SK-N-SH (cell line): ENCODE results near the gene CAPZA2.

ENCODE experiments used
- CHD2 ChIP-seq: fragments of 150-350 bp; IDR thresholded peaks from 2 replicates; pipeline ENCODE4 v1.6.1; 2018; ENCODE audit warnings: low read length; ENCODE audit not compliant: partially characterized antibody
- EZH2phosphoT487 ChIP-seq: fragments of 200-600 bp; sonication (generic); IDR thresholded peaks from 2 replicates; pipeline ENCODE4 v1.6.1; 2017; ENCODE audit warnings: low read depth, mixed run types, mild to moderate bottlenecking, antibody characterized with exemption, moderate library complexity, borderline replicate concordance
- FOXM1 ChIP-seq: IDR thresholded peaks from 2 replicates; pipeline ENCODE4 v1.4.0; 2012; ENCODE audit warnings: low read depth, mild to moderate bottlenecking
- TCF12 ChIP-seq: IDR thresholded peaks from 2 replicates; pipeline ENCODE4 v1.4.0; 2012
- TF ChIP-seq, protein P1 (sequence below): fragments of 200-600 bp; sonication (generic); IDR thresholded peaks from 2 replicates; pipeline ENCODE4 v1.6.1; 2017; ENCODE audit warnings: antibody characterized with exemption, mild to moderate bottlenecking, moderate library complexity
- TF ChIP-seq, protein P2 (sequence below): IDR thresholded peaks from 2 replicates; pipeline ENCODE4 v1.6.1; 2012; ENCODE audit warnings: mild to moderate bottlenecking, low read depth, low read length, moderate library complexity
- TF ChIP-seq, protein P3 (sequence below): IDR thresholded peaks from 2 replicates; pipeline ENCODE4 v1.4.0; 2012; ENCODE audit warnings: low read depth, borderline replicate concordance
- TF ChIP-seq, protein P4 (sequence below): IDR thresholded peaks from 2 replicates; pipeline ENCODE4 v1.4.0; 2012; ENCODE audit warnings: low read depth

DNA sequence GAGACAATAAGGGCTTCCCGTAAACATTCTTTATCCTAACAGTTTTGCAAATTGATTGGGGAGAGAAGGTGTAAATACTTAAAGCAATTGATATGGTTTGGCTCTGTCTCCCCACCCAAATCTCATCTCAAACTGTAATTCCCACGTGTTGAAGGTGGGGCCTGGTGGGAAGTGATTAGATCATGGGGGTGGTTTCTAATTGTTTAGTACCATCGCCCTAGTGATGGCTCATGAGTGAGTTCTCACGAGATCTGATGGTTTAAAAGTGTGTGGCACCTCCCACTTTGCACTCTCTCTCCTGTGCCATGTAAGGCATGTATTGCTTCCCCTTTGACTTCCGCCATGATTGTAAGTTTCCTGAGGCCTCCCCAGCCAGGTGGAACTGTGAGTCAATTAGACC, 22.1 kb upstream of the CAPZA2 start:
- TF ChIP-seq, protein P1, sequence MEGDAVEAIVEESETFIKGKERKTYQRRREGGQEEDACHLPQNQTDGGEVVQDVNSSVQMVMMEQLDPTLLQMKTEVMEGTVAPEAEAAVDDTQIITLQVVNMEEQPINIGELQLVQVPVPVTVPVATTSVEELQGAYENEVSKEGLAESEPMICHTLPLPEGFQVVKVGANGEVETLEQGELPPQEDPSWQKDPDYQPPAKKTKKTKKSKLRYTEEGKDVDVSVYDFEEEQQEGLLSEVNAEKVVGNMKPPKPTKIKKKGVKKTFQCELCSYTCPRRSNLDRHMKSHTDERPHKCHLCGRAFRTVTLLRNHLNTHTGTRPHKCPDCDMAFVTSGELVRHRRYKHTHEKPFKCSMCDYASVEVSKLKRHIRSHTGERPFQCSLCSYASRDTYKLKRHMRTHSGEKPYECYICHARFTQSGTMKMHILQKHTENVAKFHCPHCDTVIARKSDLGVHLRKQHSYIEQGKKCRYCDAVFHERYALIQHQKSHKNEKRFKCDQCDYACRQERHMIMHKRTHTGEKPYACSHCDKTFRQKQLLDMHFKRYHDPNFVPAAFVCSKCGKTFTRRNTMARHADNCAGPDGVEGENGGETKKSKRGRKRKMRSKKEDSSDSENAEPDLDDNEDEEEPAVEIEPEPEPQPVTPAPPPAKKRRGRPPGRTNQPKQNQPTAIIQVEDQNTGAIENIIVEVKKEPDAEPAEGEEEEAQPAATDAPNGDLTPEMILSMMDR: no peak
- no peak for TF ChIP-seq TCF12
- TF ChIP-seq CHD2: no peak
- no peak for TF ChIP-seq EZH2phosphoT487
- no peak for TF ChIP-seq FOXM1
- TF ChIP-seq, protein P2, sequence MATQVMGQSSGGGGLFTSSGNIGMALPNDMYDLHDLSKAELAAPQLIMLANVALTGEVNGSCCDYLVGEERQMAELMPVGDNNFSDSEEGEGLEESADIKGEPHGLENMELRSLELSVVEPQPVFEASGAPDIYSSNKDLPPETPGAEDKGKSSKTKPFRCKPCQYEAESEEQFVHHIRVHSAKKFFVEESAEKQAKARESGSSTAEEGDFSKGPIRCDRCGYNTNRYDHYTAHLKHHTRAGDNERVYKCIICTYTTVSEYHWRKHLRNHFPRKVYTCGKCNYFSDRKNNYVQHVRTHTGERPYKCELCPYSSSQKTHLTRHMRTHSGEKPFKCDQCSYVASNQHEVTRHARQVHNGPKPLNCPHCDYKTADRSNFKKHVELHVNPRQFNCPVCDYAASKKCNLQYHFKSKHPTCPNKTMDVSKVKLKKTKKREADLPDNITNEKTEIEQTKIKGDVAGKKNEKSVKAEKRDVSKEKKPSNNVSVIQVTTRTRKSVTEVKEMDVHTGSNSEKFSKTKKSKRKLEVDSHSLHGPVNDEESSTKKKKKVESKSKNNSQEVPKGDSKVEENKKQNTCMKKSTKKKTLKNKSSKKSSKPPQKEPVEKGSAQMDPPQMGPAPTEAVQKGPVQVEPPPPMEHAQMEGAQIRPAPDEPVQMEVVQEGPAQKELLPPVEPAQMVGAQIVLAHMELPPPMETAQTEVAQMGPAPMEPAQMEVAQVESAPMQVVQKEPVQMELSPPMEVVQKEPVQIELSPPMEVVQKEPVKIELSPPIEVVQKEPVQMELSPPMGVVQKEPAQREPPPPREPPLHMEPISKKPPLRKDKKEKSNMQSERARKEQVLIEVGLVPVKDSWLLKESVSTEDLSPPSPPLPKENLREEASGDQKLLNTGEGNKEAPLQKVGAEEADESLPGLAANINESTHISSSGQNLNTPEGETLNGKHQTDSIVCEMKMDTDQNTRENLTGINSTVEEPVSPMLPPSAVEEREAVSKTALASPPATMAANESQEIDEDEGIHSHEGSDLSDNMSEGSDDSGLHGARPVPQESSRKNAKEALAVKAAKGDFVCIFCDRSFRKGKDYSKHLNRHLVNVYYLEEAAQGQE: no peak
- TF ChIP-seq, protein P3, sequence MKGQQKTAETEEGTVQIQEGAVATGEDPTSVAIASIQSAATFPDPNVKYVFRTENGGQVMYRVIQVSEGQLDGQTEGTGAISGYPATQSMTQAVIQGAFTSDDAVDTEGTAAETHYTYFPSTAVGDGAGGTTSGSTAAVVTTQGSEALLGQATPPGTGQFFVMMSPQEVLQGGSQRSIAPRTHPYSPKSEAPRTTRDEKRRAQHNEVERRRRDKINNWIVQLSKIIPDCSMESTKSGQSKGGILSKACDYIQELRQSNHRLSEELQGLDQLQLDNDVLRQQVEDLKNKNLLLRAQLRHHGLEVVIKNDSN: no peak
- TF ChIP-seq, protein P4, sequence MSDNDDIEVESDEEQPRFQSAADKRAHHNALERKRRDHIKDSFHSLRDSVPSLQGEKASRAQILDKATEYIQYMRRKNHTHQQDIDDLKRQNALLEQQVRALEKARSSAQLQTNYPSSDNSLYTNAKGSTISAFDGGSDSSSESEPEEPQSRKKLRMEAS: no peak
